ENCODE results near the gene CNTLN.

CNTLN gene, protein sequence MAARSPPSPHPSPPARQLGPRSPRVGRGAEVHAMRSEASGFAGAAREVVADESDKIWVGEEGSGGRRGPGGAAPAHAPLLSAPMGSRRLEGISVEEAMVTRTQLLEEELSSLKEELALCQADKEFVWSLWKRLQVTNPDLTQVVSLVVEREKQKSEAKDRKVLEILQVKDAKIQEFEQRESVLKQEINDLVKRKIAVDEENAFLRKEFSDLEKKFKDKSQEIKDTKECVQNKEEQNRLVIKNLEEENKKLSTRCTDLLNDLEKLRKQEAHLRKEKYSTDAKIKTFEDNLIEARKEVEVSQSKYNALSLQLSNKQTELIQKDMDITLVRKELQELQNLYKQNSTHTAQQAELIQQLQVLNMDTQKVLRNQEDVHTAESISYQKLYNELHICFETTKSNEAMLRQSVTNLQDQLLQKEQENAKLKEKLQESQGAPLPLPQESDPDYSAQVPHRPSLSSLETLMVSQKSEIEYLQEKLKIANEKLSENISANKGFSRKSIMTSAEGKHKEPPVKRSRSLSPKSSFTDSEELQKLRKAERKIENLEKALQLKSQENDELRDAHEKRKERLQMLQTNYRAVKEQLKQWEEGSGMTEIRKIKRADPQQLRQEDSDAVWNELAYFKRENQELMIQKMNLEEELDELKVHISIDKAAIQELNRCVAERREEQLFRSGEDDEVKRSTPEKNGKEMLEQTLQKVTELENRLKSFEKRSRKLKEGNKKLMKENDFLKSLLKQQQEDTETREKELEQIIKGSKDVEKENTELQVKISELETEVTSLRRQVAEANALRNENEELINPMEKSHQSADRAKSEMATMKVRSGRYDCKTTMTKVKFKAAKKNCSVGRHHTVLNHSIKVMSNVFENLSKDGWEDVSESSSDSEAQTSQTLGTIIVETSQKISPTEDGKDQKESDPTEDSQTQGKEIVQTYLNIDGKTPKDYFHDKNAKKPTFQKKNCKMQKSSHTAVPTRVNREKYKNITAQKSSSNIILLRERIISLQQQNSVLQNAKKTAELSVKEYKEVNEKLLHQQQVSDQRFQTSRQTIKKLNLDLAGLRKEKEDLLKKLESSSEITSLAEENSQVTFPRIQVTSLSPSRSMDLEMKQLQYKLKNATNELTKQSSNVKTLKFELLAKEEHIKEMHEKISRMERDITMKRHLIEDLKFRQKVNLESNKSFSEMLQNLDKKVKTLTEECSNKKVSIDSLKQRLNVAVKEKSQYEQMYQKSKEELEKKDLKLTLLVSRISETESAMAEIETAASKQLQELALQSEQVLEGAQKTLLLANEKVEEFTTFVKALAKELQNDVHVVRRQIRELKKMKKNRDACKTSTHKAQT (N-terminal part only)

DNA sequence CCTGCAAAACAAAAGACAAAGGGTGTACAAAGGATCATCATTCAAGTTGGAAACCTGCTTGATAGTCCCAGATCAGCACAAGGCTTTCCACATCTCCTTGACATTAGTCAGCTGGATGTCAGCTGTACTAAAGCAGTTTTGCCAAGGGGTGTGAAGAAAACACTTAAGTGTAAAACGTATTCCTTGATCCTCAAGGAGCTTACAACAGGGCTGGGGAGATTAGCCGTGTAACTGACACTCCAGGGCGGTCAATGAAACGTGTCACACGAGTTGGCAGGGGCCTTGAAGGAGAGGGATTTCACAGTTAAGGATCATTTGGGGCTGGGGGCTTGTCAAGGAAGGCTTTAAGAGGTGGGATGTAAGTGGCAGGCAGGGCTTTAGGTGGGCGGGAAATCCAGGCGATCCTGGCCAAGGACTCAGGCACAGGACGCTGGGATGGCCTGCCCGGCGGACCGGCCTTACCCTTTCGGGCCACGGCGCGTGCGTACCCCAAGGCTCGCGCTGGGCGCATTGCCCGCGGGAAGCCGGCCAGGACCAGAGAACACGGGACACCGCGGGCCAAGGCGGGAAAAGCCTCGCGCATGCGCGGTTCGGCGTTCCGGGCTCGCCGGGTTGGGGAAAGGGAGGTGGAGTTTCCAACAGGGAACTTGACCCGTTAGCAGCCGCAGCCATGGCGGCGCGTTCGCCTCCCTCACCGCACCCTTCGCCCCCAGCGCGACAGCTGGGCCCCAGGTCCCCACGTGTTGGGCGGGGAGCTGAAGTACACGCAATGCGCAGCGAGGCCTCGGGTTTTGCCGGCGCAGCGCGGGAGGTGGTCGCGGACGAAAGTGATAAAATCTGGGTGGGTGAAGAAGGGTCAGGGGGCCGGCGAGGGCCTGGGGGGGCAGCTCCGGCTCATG, at the start of gene CNTLN:
Gene CNTLN (plus strand): TSS at position 645 of the 899 bp plus-strand sequence. CDS start 26 bp downstream, at position 671.
- TF ChIP-seq EZH2phosphoT487 (IDR thresholded peaks at IDR 0.05; ENCODE audit: borderline replicate concordance), result no peak
- TF ChIP-seq, protein P1, sequence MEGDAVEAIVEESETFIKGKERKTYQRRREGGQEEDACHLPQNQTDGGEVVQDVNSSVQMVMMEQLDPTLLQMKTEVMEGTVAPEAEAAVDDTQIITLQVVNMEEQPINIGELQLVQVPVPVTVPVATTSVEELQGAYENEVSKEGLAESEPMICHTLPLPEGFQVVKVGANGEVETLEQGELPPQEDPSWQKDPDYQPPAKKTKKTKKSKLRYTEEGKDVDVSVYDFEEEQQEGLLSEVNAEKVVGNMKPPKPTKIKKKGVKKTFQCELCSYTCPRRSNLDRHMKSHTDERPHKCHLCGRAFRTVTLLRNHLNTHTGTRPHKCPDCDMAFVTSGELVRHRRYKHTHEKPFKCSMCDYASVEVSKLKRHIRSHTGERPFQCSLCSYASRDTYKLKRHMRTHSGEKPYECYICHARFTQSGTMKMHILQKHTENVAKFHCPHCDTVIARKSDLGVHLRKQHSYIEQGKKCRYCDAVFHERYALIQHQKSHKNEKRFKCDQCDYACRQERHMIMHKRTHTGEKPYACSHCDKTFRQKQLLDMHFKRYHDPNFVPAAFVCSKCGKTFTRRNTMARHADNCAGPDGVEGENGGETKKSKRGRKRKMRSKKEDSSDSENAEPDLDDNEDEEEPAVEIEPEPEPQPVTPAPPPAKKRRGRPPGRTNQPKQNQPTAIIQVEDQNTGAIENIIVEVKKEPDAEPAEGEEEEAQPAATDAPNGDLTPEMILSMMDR (conservative IDR thresholded peaks at IDR 0.05; ENCODE audit: low read length), result no peak
- Histone ChIP-seq H3K4me1 (ENCODE audit: insufficient read depth, low read length, poor library complexity, severe bottlenecking) (peaks cover 29% of the 10 kb centered on the region), H3F3A (ENCODE audit: low read depth) (no peaks in the 10 kb centered on the region), H3K9me2 (replicated peaks; ENCODE audit: low read depth, low read length) (no peaks in the 10 kb centered on the region), H3K9me3 (ENCODE audit: insufficient read depth, low read depth, low read length) (no peaks in the 10 kb centered on the region), H3K27me3 (ENCODE audit: insufficient read depth, low read length, poor library complexity, severe bottlenecking) (no peaks in the 10 kb centered on the region), H3K36me3 (ENCODE audit: insufficient read depth, low read length) (no peaks in the 10 kb centered on the region), H3K4me3 (ENCODE audit: low read length, poor library complexity, severe bottlenecking) (peak within 1 kb of the TSS; percentile 93), H3K4me2 (ENCODE audit: low read depth, low read length, poor library complexity, severe bottlenecking) (peak within 1 kb of the TSS; percentile 85), H4K20me1 (ENCODE audit: insufficient read depth, low read length, poor library complexity, severe bottlenecking) (no peaks in the 10 kb centered on the region), H3K79me2 (ENCODE audit: insufficient read depth, low read length) (peaks cover 42% of the 10 kb centered on the region), H2AFZ (ENCODE audit: low read length) (peak within 1 kb of the TSS; percentile 97), H3K9ac (ENCODE audit: low read depth, low read length, poor library complexity, severe bottlenecking) (peak within 1 kb of the TSS; percentile 97)

DNA sequence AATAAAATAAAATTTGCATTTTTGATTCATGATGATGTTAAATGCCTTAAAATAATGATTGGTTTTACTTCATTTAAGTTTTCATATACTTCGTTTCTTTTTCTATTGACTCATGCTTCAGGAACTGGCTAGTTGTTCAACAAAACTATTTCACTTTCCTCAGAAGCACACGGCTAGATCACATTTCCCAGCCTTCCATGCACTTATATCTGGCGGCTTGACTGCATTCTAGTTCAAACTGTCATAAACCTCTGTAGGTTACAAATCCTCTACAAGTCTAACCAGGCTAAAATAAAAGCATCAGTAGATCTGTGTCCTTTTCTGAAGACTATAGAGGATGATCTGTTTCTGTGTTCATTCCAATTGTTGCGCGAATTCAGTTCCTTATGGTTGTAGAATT, 46.3 kb upstream of the CNTLN start:
- Histone ChIP-seq H3K9me3 (ENCODE audit: insufficient read depth, low read depth, low read length) (no peaks in the 10 kb centered on the region), H4K20me1 (ENCODE audit: insufficient read depth, low read length, poor library complexity, severe bottlenecking) (no peaks in the 10 kb centered on the region), H3K4me2 (ENCODE audit: low read depth, low read length, poor library complexity, severe bottlenecking) (no peak overlapping the region), H3K79me2 (ENCODE audit: insufficient read depth, low read length) (no peaks in the 10 kb centered on the region), H2AFZ (ENCODE audit: low read length) (no peak overlapping the region), H3K9ac (ENCODE audit: low read depth, low read length, poor library complexity, severe bottlenecking) (no peak overlapping the region), H3K36me3 (ENCODE audit: insufficient read depth, low read length) (no peaks in the 10 kb centered on the region), H3K27me3 (ENCODE audit: insufficient read depth, low read length, poor library complexity, severe bottlenecking) (peaks cover 2% of the 10 kb centered on the region), H3F3A (ENCODE audit: low read depth) (no peaks in the 10 kb centered on the region), H3K4me3 (ENCODE audit: low read length, poor library complexity, severe bottlenecking) (no peak overlapping the region), H3K9me2 (replicated peaks; ENCODE audit: low read depth, low read length) (no peaks in the 10 kb centered on the region), H3K4me1 (ENCODE audit: insufficient read depth, low read length, poor library complexity, severe bottlenecking) (no peaks in the 10 kb centered on the region)
- TF ChIP-seq EZH2phosphoT487 (IDR thresholded peaks at IDR 0.05; ENCODE audit: borderline replicate concordance), result no peak
- TF ChIP-seq, protein P1 (conservative IDR thresholded peaks at IDR 0.05; ENCODE audit: low read length), result no peak
